Measurements from ENCODE around the gene NT5C1B.
"Not testable (repeated sequence)": the region's sequence is repeated elsewhere in the genome, so short reads cannot be mapped to it uniquely, and the experiment has no call there.

Gene NT5C1B

GRCh38 chr2:18589354-18589753 lies at the start of gene NT5C1B:
TSS of gene NT5C1B (minus strand) at chr2:18589569. CDS start at chr2:18589468, 101 bp downstream.
- DNase-seq (ENCODE audit: low read depth), result no peak

- DNase-seq (ENCODE audit: low read depth), result no peak
These were observed 47.8 kb upstream of the NT5C1B start for GRCh38 chr2:18637196-18637595.

- not testable (repeated sequence) for DNase-seq (ENCODE audit: low read depth)
These were observed 43.3 kb upstream of the NT5C1B start for GRCh38 chr2:18632699-18633098.

- no peak for DNase-seq (ENCODE audit: low read depth)
These were observed 41.6 kb upstream of the NT5C1B start for GRCh38 chr2:18630941-18631340.

- DNase-seq (ENCODE audit: low read depth), result no peak
These were observed 41.2 kb upstream of the NT5C1B start for GRCh38 chr2:18630541-18630940.

GRCh38 chr2:18630101-18630500 lies 40.7 kb upstream of the NT5C1B start:
- no peak for DNase-seq (ENCODE audit: low read depth)

GRCh38 chr2:18626958-18627650 lies 37.7 kb upstream of the NT5C1B start:
- no peak for DNase-seq (ENCODE audit: low read depth)

- no peak for DNase-seq (ENCODE audit: low read depth)
These were observed 36.9 kb upstream of the NT5C1B start for GRCh38 chr2:18626256-18626668.

- no peak for DNase-seq (ENCODE audit: low read depth)
These were observed 36.2 kb upstream of the NT5C1B start for GRCh38 chr2:18625563-18625962.

- no peak for DNase-seq (ENCODE audit: low read depth)
These were observed 34.4 kb upstream of the NT5C1B start for GRCh38 chr2:18623782-18624181.

GRCh38 chr2:18620867-18621632 lies 31.7 kb upstream of the NT5C1B start:
- no peak for DNase-seq (ENCODE audit: low read depth)

- no peak for DNase-seq (ENCODE audit: low read depth)
These were observed 29.7 kb upstream of the NT5C1B start for GRCh38 chr2:18619091-18619490.

GRCh38 chr2:18614041-18614440 lies 24.7 kb upstream of the NT5C1B start:
- DNase-seq (ENCODE audit: low read depth), result no peak

GRCh38 chr2:18612133-18612532 lies 22.8 kb upstream of the NT5C1B start:
- DNase-seq (ENCODE audit: low read depth), result no peak

GRCh38 chr2:18611604-18612003 lies 22.2 kb upstream of the NT5C1B start:
- no peak for DNase-seq (ENCODE audit: low read depth)

- DNase-seq (ENCODE audit: low read depth), result no peak
These were observed 21.8 kb upstream of the NT5C1B start for GRCh38 chr2:18611184-18611583.

GRCh38 chr2:18610651-18611050 lies 21.3 kb upstream of the NT5C1B start:
- DNase-seq (ENCODE audit: low read depth), result no peak

- DNase-seq (ENCODE audit: low read depth), result no peak
These were observed 20.7 kb upstream of the NT5C1B start for GRCh38 chr2:18610090-18610489.

- no peak for DNase-seq (ENCODE audit: low read depth)
These were observed 15.7 kb upstream of the NT5C1B start for GRCh38 chr2:18605115-18605514.

- DNase-seq (ENCODE audit: low read depth), result no peak
These were observed 15.1 kb upstream of the NT5C1B start for GRCh38 chr2:18604531-18604885.

- DNase-seq (ENCODE audit: low read depth), result no peak
These were observed 14.6 kb upstream of the NT5C1B start for GRCh38 chr2:18603854-18604530.

GRCh38 chr2:18602298-18602697 lies 12.9 kb upstream of the NT5C1B start:
- DNase-seq (ENCODE audit: low read depth), result no peak

GRCh38 chr2:18600255-18600613 lies 10.9 kb upstream of the NT5C1B start:
- no peak for DNase-seq (ENCODE audit: low read depth)

Measured in stimulated activated CD8-positive, alpha-beta memory T cell treated with anti-CD3 and anti-CD28 coated beads, Interleukin-12 subunit alpha, Interleukin-12 subunit beta, amount 100 ng/mL, for 4 hours (primary cell).